Activated T-helper 17 cell treated with anti-CD3 and anti-CD28 coated beads, Interleukin-2, amount 50 U/mL, for 72 hours (primary cell): ENCODE measurements around the gene MYH11. TPM values are rescaled to one million over a fixed set of nuclear protein-coding genes. Genes with fewer than 3 reads are reported as not detected.
A peak's percentile ranks its signal among the peaks of the same experiment; 100 is the strongest.

Experiments used
- ATAC-seq: fragments of 150-1000 bp; cut with Tn5 transposase; replicated peaks from 2 replicates; pipeline ENCODE4 v1.10.0; 2021; ENCODE audit warnings: mild to moderate bottlenecking, moderate library complexity
- H3K27ac Mint-ChIP-seq: one replicate; pipeline ENCODE4 v1.8.0; 2022; ENCODE audit warnings: mixed read lengths
- H3K27me3 Mint-ChIP-seq: one replicate; pipeline ENCODE4 v1.8.0; 2022; ENCODE audit warnings: mixed read lengths
- H3K36me3 Mint-ChIP-seq: one replicate; pipeline ENCODE4 v1.8.0; 2022; ENCODE audit warnings: low read depth, mild to moderate bottlenecking, mixed read lengths
- H3K4me1 Mint-ChIP-seq: one replicate; pipeline ENCODE4 v1.8.0; 2022; ENCODE audit warnings: mixed read lengths
- H3K4me3 Mint-ChIP-seq: one replicate; pipeline ENCODE4 v1.8.0; 2022; ENCODE audit warnings: mild to moderate bottlenecking, mixed read lengths
- H3K9me3 Mint-ChIP-seq: one replicate; pipeline ENCODE4 v1.8.0; 2022; ENCODE audit warnings: mixed read lengths
- total RNA-seq, 2 donors: library from RNA; stranded (reverse); gene quantifications; one replicate each; pipeline ENCODE4 v1.2.3, GENCODE V29; 2022

Gene MYH11
- total RNA-seq, 2 donors from 2014 or later: not detected

DNA sequence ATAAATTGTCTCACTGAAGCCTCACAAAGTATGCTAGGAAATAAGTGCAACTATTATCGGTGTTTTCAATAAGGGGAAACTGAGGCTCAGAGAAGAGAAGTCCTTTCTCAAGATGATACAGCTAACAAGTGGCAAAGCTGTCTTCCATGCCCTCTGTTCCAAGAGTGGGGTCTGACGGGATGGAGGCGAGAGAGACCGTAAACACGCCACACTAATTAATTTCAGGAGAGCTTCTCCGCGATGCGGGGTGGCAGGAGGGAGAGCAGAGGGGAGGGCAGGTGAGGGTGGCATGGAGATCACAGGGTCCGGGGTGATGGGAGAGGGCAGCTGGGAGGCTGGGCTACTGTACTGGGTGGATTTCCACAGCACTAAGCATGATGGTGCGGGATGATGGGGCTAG is 80.3 kb downstream of the MYH11 start:
- no peak for ATAC-seq
- H3K36me3 Mint-ChIP-seq: no peaks in the 10 kb centered on the region
- no peaks in the 10 kb centered on the region for H3K9me3 Mint-ChIP-seq
- no peak overlapping the region for H3K27ac Mint-ChIP-seq
- no peaks in the 10 kb centered on the region for H3K4me1 Mint-ChIP-seq
- peaks cover 16% of the 10 kb centered on the region for H3K27me3 Mint-ChIP-seq
- no peak overlapping the region for H3K4me3 Mint-ChIP-seq

DNA sequence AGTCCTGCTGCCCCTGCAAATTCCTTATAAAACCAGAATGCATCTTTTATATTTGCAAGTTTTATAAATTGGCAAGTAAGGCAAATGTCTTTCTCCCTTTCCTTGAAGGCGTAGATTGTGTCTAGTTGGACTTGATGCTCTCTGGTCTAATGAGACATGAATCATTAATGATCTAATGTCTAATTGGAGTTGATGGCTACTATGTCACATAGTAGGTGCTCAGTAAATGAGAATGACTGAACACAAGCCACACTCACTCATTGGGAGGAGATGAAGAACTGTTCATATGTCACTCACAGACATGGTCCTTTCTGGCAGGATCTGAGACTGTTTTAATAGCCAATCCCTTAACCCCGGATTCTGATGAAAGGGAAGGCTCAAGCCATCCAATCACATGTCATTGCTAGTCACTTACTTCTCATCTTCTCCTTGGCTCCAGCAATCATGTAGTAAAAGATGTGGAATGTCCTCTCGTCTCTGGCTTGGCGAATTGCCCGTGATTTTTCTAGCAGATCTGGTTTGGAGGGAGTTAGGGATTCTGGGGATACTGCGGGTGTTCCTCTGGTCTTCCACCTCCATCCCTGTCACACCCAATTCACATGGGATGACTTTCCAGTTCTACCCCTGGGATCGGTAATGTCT is 81.0 kb downstream of the MYH11 start:
- Mint-ChIP-seq H3K27ac (no peak overlapping the region), H3K4me3 (no peak overlapping the region), H3K27me3 (peaks cover 19% of the 10 kb centered on the region), H3K4me1 (no peaks in the 10 kb centered on the region), H3K9me3 (no peaks in the 10 kb centered on the region), H3K36me3 (no peaks in the 10 kb centered on the region)
- no peak for ATAC-seq

DNA sequence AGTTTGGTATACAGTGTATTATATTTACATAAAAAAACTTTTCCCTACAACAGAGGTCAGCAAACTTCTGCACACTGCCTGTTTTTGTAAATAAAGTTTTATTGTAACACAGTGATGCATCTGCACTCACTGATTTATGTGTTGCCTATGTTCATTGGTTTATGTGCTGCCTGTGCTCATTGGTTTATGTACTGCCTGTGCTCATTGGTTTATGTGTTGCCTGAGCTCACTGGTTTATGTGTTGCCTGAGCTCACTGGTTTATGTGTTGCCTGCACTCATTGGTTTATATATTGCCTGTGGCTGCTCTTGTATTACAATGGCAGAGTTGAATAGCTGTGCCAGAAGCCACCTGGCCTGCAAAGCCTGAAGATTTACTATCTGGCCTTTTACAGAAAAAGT is 81.6 kb downstream of the MYH11 start:
- no peak overlapping the region for H3K27ac Mint-ChIP-seq
- no peaks in the 10 kb centered on the region for H3K4me1 Mint-ChIP-seq
- H3K9me3 Mint-ChIP-seq: no peaks in the 10 kb centered on the region
- H3K27me3 Mint-ChIP-seq: peaks cover 19% of the 10 kb centered on the region
- H3K36me3 Mint-ChIP-seq: no peaks in the 10 kb centered on the region
- no peak overlapping the region for H3K4me3 Mint-ChIP-seq
- no peak for ATAC-seq

- no peaks in the 10 kb centered on the region for H3K4me1 Mint-ChIP-seq
- ATAC-seq: no peak
- no peaks in the 10 kb centered on the region for H3K36me3 Mint-ChIP-seq
- H3K9me3 Mint-ChIP-seq: no peaks in the 10 kb centered on the region
- H3K27ac Mint-ChIP-seq: no peak overlapping the region
- peaks cover 19% of the 10 kb centered on the region for H3K27me3 Mint-ChIP-seq
- no peak overlapping the region for H3K4me3 Mint-ChIP-seq
Measured at GRCh38 chr16:15773968-15774367, 82.9 kb downstream of the MYH11 start.

- no peak overlapping the region for H3K4me3 Mint-ChIP-seq
- no peaks in the 10 kb centered on the region for H3K36me3 Mint-ChIP-seq
- peaks cover 19% of the 10 kb centered on the region for H3K27me3 Mint-ChIP-seq
- ATAC-seq: no peak
- H3K27ac Mint-ChIP-seq: no peak overlapping the region
- H3K4me1 Mint-ChIP-seq: no peaks in the 10 kb centered on the region
- no peaks in the 10 kb centered on the region for H3K9me3 Mint-ChIP-seq
Measured at GRCh38 chr16:15772579-15773293, 84.1 kb downstream of the MYH11 start.

- Mint-ChIP-seq H3K27me3 (peaks cover 19% of the 10 kb centered on the region), H3K9me3 (no peaks in the 10 kb centered on the region), H3K36me3 (no peaks in the 10 kb centered on the region), H3K4me1 (no peaks in the 10 kb centered on the region), H3K27ac (no peak overlapping the region), H3K4me3 (no peak overlapping the region)
- no peak for ATAC-seq
Measured at GRCh38 chr16:15771694-15772093, 85.1 kb downstream of the MYH11 start.

- H3K36me3 Mint-ChIP-seq: no peaks in the 10 kb centered on the region
- peaks cover 9% of the 10 kb centered on the region for H3K27me3 Mint-ChIP-seq
- no peaks in the 10 kb centered on the region for H3K4me1 Mint-ChIP-seq
- H3K4me3 Mint-ChIP-seq: no peak overlapping the region
- H3K9me3 Mint-ChIP-seq: no peaks in the 10 kb centered on the region
- no peak for ATAC-seq
- H3K27ac Mint-ChIP-seq: no peak overlapping the region
Measured at GRCh38 chr16:15770512-15770911, 86.3 kb downstream of the MYH11 start.

- Mint-ChIP-seq H3K4me1 (no peaks in the 10 kb centered on the region), H3K27me3 (peaks cover 11% of the 10 kb centered on the region), H3K9me3 (no peaks in the 10 kb centered on the region), H3K36me3 (no peaks in the 10 kb centered on the region), H3K4me3 (no peak overlapping the region), H3K27ac (no peak overlapping the region)
- no peak for ATAC-seq
Measured at GRCh38 chr16:15770107-15770506, 86.7 kb downstream of the MYH11 start.

DNA sequence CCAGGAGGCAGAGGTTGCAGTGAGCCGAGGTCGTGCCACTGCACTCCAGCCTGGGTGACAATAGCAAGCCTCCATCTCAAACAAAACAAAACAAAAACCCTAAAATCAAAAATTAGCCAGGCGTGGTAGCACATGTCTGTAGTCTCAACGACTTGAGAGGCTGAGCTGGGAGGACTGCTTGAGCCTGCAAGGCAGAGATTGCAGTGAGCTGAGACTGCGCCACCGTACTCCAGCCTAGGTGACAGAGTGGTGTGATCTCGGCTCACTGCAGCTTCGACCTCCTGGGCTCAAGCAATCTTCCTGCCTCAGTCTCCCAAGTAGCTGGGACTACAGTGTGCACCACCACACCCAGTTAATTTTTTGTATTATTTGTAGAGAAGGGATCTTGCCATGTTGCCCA is 87.6 kb downstream of the MYH11 start:
- Mint-ChIP-seq H3K27ac (no peak overlapping the region), H3K4me3 (no peak overlapping the region), H3K36me3 (no peaks in the 10 kb centered on the region), H3K4me1 (no peaks in the 10 kb centered on the region), H3K9me3 (no peaks in the 10 kb centered on the region), H3K27me3 (peaks cover 16% of the 10 kb centered on the region)
- no peak for ATAC-seq

GRCh38 chr16:15768201-15768600 is 88.6 kb downstream of the MYH11 start:
- Mint-ChIP-seq H3K4me3 (no peak overlapping the region), H3K36me3 (no peaks in the 10 kb centered on the region), H3K4me1 (no peaks in the 10 kb centered on the region), H3K27ac (no peak overlapping the region), H3K9me3 (no peaks in the 10 kb centered on the region), H3K27me3 (peaks cover 13% of the 10 kb centered on the region)
- ATAC-seq: no peak

- H3K4me1 Mint-ChIP-seq: no peaks in the 10 kb centered on the region
- peaks cover 17% of the 10 kb centered on the region for H3K27me3 Mint-ChIP-seq
- no peak overlapping the region for H3K27ac Mint-ChIP-seq
- H3K36me3 Mint-ChIP-seq: no peaks in the 10 kb centered on the region
- ATAC-seq: no peak
- H3K9me3 Mint-ChIP-seq: no peaks in the 10 kb centered on the region
- no peak overlapping the region for H3K4me3 Mint-ChIP-seq
Measured at GRCh38 chr16:15766918-15767317, 89.9 kb downstream of the MYH11 start.

DNA sequence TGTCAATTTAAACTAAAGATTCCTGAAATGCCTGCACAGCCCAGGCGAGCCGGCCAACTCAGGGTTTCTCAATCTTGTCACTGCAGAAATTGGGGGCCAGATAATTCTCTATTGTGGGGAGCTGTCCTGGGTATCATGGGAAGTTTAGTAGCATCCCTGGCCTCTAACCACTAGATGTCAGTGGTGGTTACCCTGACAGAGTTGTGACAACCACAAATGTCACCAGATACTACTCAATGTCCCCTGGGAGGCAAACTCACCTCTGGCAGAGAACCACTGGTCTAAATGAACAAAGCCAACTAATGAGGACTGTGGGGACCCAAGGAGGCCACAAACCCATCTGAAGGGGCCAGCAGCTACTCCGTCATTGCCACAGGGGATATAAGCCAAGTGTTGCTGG is 90.9 kb downstream of the MYH11 start:
- no peaks in the 10 kb centered on the region for H3K4me1 Mint-ChIP-seq
- peaks cover 17% of the 10 kb centered on the region for H3K27me3 Mint-ChIP-seq
- no peak overlapping the region for H3K4me3 Mint-ChIP-seq
- no peak overlapping the region for H3K27ac Mint-ChIP-seq
- no peaks in the 10 kb centered on the region for H3K9me3 Mint-ChIP-seq
- ATAC-seq: peak; percentile 76
- H3K36me3 Mint-ChIP-seq: no peaks in the 10 kb centered on the region

DNA sequence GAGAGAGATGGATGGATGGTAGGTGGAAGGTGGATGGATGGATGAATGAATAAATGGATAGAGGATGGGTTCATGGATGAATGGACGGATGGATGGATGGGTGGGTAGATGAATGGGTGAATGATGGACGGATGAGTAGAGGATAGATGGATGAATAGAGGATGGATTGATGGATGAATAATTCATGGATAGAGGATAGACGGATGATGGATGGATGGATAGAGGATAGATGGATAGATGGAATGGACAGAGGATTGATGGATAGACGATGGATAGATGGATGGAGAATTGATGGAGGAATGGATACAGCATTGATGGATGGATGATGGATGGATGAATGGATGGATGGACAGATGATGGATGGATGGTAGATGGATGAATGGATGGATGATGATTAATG is 91.7 kb downstream of the MYH11 start:
- H3K36me3 Mint-ChIP-seq: no peaks in the 10 kb centered on the region
- no peaks in the 10 kb centered on the region for H3K9me3 Mint-ChIP-seq
- H3K4me3 Mint-ChIP-seq: no peak overlapping the region
- no peaks in the 10 kb centered on the region for H3K4me1 Mint-ChIP-seq
- ATAC-seq: no peak
- peaks cover 20% of the 10 kb centered on the region for H3K27me3 Mint-ChIP-seq
- no peak overlapping the region for H3K27ac Mint-ChIP-seq

DNA sequence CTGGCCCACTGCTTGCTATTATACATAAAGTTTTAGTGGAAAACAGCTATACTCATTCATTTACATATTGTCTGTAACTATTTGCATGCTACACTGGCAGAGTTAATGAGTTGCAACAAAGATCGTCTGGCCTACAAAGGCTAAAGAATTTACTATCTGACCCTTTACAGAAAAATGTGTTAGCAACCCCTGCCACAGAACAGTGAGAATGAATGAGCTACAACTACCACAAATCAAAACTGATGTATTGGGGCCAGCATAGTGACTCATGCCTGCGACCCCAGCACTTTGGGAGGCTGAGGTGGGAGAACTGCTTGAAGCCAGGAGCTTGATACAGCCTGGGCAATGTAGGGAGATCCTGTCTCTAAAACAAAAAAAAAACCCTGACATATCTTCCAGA is 92.7 kb downstream of the MYH11 start:
- Mint-ChIP-seq H3K4me3 (no peak overlapping the region), H3K4me1 (no peaks in the 10 kb centered on the region), H3K36me3 (no peaks in the 10 kb centered on the region), H3K9me3 (no peaks in the 10 kb centered on the region), H3K27me3 (peaks cover 23% of the 10 kb centered on the region), H3K27ac (no peak overlapping the region)
- no peak for ATAC-seq

DNA sequence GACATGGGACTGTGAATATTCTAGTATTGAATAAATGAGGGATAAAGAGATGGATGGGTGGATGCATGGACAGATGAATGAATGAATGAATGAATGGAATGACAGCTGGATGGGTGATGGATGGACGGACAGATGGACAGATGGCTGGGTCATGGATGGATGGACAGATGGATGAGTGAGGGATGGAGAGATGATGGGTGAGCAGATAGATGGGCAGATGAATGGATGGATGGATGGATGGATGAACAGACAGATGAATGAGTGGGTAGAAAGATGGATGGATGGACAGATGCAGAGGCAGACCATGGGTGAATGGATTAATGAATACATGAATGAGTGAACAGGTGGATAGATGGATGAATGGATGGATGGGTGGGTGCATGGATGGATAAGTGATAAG is 96.7 kb downstream of the MYH11 start:
- H3K4me3 Mint-ChIP-seq: no peak overlapping the region
- H3K36me3 Mint-ChIP-seq: no peaks in the 10 kb centered on the region
- peaks cover 25% of the 10 kb centered on the region for H3K27me3 Mint-ChIP-seq
- H3K27ac Mint-ChIP-seq: no peak overlapping the region
- no peaks in the 10 kb centered on the region for H3K4me1 Mint-ChIP-seq
- ATAC-seq: no peak
- H3K9me3 Mint-ChIP-seq: no peaks in the 10 kb centered on the region
